ENCODE data around the gene VGF.
"Not testable (repeated sequence)": the region's sequence is repeated elsewhere in the genome, so short reads cannot be mapped to it uniquely, and the experiment has no call there.

VGF gene

GRCh38 chr7:101113836-101114235 is 51.5 kb downstream of the VGF start:
- DNase-seq, result no peak

GRCh38 chr7:101113140-101113539 is 52.2 kb downstream of the VGF start:
- DNase-seq, result not testable (repeated sequence)

Measured in NCI-H1694 (cell line).